D721Med (cell line): ENCODE data around the gene SPATA33.
"Not testable (repeated sequence)": the region's sequence is repeated elsewhere in the genome, so short reads cannot be mapped to it uniquely, and the experiment has no call there.

Experiments
- DNase-seq: peaks from one replicate; pipeline ENCODE4 v3.0.0; 2011; ENCODE audit warnings: low spot score; ENCODE audit not compliant: insufficient read length
- FAIRE-seq: peaks from 2 replicates; lab custom pipeline; 2011; peaks lifted over from hg19 to GRCh38; lab: Jason Lieb, UNC
- TF ChIP-seq, protein P1 (sequence below): IDR thresholded peaks from 2 replicates; pipeline ENCODE4 v1.5.1; 2012; ENCODE audit warnings: mild to moderate bottlenecking, control low read depth; ENCODE audit not compliant: insufficient read depth; ENCODE audit errors: missing control alignments

SPATA33 gene

DNA sequence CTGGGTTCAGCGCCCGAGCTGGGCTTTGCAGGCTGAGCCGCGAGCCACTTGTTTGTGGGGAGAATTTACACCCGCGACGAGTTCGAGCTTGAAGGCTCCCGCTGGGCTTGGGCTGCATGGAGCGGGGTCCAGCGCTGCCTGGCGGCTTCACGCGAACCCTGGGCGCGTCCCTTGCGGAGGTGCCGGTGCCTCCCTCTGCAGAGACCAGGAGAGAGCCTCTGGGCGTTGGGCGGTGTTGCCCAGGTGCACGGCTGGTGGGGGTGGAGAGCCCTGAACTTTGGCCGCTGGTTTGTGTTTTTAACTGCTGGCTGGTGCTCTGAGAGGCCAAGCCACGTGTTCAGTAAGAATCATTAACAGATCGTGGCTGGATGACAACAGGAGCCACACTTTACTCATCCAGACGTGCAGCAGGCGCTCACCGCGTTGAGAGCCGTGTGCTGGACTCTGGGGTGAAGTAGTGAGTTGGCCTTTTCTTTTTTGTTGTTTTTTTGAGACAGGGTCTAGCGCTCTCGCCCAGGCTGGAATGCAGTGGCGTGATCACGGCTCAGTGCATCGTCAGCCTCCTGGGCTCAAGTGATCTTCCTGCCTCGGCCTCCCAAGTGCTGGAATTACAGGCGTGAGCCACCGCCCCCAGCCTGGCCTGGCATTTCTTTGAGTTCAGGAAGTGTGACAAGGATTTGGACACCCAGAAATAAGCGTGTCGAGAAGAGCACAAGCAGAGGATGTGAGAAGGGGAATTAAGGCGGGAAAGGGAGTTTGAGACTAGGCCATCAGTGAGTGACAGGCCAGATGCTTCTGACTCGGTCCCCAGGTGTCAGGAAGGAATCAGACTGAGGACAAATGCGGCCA is 29.7 kb downstream of the SPATA33 start:
- no peak for DNase-seq
- TF ChIP-seq, protein P1, sequence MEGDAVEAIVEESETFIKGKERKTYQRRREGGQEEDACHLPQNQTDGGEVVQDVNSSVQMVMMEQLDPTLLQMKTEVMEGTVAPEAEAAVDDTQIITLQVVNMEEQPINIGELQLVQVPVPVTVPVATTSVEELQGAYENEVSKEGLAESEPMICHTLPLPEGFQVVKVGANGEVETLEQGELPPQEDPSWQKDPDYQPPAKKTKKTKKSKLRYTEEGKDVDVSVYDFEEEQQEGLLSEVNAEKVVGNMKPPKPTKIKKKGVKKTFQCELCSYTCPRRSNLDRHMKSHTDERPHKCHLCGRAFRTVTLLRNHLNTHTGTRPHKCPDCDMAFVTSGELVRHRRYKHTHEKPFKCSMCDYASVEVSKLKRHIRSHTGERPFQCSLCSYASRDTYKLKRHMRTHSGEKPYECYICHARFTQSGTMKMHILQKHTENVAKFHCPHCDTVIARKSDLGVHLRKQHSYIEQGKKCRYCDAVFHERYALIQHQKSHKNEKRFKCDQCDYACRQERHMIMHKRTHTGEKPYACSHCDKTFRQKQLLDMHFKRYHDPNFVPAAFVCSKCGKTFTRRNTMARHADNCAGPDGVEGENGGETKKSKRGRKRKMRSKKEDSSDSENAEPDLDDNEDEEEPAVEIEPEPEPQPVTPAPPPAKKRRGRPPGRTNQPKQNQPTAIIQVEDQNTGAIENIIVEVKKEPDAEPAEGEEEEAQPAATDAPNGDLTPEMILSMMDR = no peak
- FAIRE-seq = no peak

DNA sequence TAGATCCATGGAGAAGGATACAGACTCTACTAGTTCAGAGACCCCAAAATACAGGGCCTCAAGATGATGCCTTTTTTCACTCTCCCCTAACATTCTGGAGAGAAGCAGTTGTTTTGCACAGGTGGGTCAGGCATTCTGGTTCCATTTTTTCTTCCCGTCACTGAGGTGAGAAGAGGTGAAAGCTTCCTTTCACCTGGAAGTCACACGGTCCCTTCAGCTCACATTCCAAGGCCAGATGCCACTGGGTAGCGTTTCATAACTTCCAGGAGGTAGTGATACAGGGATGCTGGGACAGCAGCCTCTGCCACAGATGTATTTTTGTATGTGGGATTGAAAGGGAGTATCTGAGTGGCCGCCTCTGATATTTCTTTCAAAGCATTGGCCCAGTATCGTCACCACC is 30.8 kb downstream of the SPATA33 start:
- FAIRE-seq (no peak), DNase-seq (no peak)
- TF ChIP-seq, protein P1 = no peak

DNA sequence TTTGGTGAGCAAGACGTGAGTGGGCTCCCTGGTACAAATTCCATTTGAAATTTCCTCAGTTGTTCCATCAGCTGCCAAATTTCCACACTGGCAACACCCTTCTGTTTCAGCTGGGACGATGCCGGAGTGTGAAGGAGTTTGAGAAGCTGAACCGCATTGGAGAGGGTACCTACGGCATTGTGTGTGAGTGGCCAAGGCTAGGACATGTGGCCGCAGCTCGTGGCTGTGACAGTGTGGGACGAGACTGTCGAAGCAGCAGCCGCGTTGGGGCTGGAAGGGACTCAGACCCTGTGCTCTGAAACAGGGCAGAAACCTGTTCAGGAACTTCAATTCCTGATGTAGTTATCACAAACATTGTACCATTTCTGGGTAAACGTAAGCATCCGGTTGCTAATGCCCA is 31.5 kb downstream of the SPATA33 start:
- TF ChIP-seq, protein P1 = no peak
- FAIRE-seq (no peak), DNase-seq (no peak)

DNA sequence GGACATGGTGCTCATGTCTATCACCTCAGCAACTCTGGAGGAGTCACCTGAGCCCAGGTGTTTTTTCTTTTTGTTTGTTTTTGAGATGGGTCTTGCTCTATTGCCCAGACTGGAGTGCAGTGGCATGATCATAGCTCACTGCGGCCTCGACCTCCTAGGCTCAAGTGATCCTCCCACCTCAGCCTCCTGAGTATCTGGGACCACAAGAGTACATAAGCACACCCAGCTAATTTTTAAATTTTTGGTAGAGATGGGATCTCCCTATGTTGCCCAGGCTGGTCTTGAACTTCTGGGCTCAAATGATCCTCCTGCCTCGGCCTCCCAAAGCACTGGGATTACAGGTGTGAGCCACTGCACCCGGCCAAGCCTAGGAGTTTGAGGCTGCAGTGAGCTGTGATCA is 32.0 kb downstream of the SPATA33 start:
- not testable (repeated sequence) for FAIRE-seq, DNase-seq

DNA sequence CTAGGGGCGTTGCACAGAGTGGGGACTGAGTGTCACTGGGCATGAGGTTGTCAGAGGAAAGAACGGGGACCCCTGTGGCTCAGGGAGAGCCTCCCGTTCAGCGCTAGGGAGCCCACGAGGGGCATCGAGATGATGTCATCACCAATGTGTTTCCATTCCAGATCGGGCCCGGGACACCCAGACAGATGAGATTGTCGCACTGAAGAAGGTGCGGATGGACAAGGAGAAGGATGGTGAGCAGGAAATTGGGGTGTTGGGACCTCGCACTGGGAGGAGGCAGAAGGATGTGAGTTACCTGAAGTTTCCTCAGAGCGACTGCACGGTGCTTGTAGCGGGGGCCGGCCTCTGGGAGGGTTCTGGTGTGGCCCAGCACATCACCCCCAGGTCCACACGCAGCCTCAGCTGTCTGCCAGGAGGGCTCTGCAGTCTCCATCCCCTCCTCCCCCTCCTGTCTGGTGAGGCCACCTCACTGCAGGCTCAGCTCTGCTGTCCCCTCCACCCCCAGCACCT is 32.8 kb downstream of the SPATA33 start:
- DNase-seq = no peak
- TF ChIP-seq, protein P1 = no peak
- FAIRE-seq = no peak

DNA sequence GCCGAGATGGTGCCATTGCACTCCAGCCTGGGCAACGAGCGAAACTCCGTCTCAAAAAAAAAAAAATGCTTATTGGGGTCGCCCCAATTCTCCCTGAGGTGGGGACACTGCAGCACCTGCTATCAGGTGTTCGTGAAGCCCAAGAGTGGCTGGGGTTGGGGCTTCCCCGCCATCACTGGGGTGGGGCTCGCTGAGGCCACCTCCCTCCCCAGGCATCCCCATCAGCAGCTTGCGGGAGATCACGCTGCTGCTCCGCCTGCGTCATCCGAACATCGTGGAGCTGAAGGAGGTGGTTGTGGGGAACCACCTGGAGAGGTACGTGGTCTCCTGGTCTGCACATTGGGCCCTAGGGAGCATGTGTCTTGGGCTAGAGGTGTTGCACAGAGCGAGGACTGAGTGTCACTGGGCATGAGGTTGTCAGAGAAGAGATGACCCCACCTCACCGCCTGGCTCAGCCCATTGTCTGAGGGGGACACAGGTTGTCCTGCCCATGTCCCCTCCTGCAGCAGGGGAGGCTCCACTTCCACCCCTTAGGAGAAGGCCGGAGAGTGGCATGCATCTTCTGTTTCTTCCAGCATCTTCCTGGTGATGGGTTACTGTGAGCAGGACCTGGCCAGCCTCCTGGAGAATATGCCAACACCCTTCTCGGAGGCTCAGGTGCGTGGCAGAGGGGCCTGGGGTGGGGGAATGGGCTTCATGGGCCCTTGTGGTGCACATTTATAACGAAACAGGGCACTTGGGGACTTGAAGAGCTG is 33.8 kb downstream of the SPATA33 start:
- FAIRE-seq = no peak
- TF ChIP-seq, protein P1 = no peak
- DNase-seq = no peak

DNA sequence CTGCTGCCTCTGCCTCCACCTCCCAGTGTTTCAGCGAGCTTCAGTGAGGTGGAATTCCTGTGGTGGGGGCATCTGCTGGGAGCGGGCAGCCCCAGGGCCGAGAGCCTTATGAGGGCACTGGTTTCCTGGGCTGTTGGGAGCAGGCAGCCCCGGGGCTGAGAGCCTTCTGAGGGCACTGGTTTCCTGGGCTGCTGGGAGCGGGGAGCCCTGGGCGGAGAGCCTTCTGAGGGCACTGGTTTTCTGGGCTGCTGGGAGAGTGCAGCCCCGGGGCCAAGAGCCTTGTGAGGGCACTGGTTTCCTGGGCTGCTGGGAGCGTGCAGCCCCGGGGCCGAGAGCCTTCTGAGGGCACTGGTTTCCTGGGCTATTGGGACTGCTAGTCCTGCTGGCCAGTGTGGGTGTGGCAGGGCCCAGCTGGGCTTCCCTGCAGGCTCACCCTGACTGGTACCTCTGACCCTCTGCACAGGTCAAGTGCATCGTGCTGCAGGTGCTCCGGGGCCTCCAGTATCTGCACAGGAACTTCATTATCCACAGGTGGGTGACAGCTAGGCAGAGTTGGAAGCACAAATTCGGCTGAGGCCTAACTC is 34.4 kb downstream of the SPATA33 start:
- DNase-seq (no peak), FAIRE-seq (no peak)
- TF ChIP-seq, protein P1 = no peak
